Stimulated activated CD8-positive, alpha-beta memory T cell treated with anti-CD3 and anti-CD28 coated beads, Interleukin-2, amount 100 ng/mL, for 1 hour (primary cell): ENCODE measurements around the gene PRKD3.
"Not testable (repeated sequence)": the region's sequence is repeated elsewhere in the genome, so short reads cannot be mapped to it uniquely, and the experiment has no call there.

Experiments
- DNase-seq, 2 donors: peaks; one replicate each; pipeline ENCODE4 v3.0.0-alpha.2; 2020; ENCODE audit warnings: low read depth in 2 of 2

PRKD3 gene

DNA sequence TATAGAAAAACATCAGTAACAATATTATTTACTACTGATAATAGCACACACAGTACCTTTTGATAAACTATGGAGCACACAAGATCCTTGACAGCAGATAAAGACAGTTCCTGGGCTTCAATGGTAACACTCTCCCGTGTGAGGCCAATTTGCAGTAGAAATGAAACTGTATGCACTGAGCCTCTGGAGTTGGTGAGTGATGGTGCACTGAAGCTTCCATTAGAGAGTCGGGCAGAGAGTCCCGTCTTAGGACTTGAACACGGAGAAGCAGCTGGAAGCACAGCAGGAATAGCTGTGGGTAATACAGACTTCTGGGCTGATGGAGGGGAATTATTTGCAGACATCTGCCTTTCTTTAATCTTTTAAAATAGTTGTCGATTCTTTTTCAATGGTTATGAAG, 8.5 kb downstream of the PRKD3 start:
- no peak for DNase-seq

DNA sequence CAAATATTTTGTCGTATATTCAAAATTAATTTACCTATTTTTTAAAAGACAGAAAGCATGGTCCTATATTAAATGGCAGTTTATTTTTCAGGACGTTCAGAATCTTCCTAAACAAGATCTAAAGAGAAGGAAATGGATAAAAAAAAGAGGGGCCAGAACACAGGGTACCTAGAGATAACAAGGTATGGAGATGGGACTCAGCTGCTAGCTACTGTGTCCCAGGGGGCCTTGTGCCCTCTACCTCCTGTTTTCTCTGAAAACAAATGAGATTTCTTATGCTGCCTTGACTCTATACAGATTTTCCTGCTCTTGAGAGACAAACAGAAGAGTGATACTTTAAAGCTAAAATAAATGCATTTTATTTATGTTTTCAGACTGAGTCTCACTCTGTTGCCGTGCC, 9.3 kb downstream of the PRKD3 start:
- no peak for DNase-seq

DNA sequence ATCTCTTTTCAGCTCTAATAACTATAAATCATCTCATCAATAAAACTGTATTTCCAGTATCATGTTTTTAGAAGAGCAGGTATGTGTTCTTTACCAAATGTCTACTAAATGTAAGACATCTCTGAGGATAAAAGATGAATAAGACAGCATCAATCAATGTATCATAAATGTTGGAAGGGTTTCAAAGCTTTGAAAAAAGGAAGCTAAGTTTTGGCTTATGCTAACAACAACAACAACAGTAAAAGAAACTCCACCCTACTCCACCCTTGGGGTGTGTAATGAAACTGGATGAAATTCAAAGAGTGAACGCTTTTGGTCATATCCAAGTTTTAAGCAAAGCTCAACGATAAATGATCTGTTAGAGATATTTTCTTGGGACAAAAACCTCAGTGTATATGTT, 17.1 kb downstream of the PRKD3 start:
- no peak for DNase-seq

DNA sequence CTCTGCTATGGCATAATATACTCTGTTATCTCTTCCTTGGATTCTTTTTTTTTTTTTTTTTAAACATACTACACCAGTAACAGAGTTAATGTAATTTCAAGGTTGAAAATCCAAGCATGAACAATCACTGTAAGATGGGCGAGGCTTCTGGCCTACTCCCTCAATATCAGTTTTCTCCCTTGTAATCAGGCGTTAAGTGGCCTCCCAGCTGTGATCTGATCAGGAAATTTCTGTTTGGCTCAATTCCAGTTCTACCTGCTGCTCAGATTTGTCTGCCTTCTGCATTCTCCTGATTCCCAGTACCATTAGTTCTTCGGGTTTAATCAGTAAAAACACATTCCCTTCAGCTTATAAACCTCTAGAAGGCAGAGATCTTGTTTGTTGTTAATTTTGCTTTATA, 18.6 kb downstream of the PRKD3 start:
- no peak for DNase-seq

GRCh38 chr2:37302701-37303252, 21.9 kb downstream of the PRKD3 start:
- DNase-seq: no peak

DNA sequence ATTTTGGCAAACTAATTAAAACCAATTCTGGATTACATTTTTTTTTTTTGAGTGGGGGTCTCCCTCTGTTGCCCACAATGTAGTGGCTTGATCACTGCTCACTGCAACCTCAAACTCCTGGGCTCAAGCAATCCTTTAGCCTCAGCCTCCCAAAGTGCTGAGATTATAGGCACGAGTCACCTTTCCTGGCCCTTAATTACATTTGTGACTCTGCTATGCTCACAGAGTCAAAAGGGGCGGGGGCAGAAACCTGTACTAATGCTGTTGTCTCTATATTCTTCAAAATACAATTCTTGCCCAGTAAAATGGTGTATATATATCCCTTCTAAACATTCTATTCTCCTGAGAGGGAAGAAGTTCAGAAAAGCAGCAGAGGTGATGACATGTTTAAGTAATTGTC, 23.2 kb downstream of the PRKD3 start:
- no peak for DNase-seq

DNA sequence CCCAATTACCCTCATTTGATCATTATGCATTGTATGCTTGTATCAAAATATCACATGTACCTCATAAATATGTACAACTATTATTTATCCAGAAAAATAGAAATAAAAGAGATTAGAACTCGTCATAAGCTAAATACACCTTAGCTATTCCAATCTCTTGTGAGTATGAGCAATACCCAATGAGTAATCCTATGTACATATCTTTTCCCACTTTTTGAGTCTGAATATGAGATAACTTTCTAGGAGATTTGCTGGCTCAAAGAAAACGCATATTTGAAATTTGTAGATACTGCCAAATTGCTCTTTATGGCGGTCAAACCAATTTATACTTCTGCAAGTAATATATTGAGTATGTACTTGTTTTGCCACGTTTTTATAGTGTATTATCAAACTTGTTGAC, 24.1 kb downstream of the PRKD3 start:
- DNase-seq: no peak

GRCh38 chr2:37300146-37300545, 24.5 kb downstream of the PRKD3 start:
- DNase-seq: no peak

- DNase-seq: no peak
Observed at GRCh38 chr2:37297632-37298031, 27.0 kb downstream of the PRKD3 start.

- DNase-seq: no peak
Observed at GRCh38 chr2:37295469-37296073, 29.1 kb downstream of the PRKD3 start.

DNA sequence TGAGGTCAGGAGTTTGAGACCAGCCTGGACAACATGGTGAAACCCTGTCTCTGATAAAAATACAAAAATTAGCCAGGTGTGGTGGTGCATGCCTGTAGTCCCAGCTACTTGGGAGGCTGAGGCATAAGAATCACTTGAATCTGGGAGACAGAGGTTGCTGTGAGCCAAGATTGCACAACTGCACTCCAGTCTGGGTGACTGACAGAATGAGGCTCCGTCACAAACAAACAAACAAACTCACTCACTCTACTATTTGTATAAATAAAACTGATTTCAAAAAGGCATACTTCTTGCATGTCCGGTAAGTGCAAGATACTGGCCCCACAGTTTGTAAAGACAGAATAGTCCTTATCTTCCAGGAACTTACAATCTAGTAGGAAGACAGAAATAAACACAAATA, 29.8 kb downstream of the PRKD3 start:
- DNase-seq: not testable (repeated sequence)

GRCh38 chr2:37291680-37292079, 33.0 kb downstream of the PRKD3 start:
- DNase-seq: no peak

GRCh38 chr2:37287966-37288365, 36.7 kb downstream of the PRKD3 start:
- DNase-seq: no peak

DNA sequence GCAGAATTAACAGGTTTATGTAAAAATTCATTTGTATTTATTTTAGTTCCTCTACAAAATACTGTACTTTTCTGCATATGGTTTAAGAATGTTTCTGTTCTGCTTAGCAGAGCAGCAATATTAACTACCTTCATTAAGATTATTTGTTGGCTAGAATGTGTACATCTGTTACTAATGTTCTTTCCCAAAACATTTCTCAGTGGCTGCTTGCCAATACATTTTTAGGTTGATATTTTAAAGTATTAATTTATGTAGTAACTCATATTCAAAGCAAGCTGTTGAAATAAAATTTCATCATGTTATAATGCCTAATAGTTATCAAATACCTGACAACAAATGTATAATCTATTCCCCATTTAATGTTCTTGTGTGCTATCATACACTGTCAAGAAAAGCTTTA, 40.3 kb downstream of the PRKD3 start:
- no peak for DNase-seq

DNA sequence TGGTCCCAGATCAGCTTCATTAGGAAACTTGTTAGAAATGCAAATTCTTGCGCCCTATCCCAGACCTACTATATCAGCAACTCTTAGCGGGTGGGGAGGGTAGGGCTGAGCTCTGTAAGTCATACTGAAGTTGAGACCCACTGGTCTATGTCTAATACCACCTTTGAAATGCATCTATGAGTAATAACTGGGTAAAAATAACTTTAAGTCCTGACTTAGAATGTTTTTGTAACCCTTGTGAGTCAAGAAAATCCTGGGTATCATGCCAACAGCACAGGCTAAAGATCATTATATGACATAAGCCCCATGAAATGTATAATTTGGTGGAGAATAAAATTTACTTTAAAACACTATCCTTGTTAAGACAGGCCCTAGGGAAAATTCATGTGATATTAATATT, 41.4 kb downstream of the PRKD3 start:
- no peak for DNase-seq

GRCh38 chr2:37282746-37283145, 41.9 kb downstream of the PRKD3 start:
- no peak for DNase-seq

DNA sequence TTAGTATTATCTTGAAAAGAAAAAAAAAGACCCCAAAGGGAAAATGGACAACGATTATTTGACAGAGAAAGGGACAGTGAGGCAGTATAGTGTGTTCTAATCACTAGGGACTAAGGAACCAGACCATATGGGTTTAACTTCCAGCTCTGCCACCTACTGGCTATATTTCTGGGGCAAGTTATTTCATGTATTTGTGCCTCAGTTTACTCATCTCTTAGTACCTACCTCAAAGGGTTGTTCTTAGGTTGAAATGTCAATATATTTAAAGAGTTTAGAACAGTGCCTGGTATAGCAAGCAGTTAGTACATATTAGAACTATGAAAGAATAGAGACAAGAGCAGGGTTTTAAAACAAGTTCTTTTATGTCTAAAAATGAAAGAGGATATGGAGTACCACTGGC, 42.7 kb downstream of the PRKD3 start:
- no peak for DNase-seq

DNA sequence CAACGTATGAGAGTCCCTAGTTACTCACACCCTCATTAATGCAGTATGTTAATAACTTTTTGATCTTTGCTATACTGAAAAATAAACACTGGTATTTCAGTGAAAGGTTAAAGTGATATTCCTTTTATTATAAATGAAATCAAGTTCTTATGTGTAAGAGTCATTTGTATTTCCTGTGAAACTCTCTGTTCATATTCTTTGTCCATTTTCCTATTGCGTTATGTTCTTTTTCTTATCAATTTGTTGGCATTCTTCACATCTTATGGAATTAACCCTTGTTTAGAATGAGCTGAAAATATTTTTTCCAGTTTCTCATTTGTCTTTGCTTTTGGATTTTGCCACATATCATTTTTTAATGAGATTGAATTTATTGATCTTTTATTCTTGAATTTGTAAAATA, 48.3 kb downstream of the PRKD3 start:
- no peak for DNase-seq
